ENCODE measurements around the gene SRRT.
A peak's percentile ranks its signal among the peaks of the same experiment; 100 is the strongest.

The SRRT gene

DNA sequence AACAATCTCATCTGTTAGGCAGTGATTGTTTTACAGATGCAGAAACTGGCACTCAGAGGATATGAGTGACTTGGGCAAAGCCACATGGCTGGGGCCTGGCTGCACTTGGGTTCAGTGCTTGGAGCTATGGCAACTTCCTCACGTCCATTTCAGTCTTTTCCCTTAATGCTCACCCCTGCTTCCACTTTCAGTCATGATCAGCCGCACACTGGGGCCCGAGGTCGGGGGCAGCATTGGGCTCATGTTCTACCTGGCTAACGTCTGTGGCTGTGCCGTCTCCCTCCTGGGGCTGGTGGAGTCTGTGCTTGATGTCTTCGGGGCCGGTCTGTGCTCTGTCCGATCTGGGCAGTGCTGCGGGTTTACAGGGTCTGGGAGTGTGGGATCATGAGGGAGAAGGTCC is 19.4 kb upstream of the SRRT start:
- no peak for DNase-seq (ENCODE audit: low spot score)

DNA sequence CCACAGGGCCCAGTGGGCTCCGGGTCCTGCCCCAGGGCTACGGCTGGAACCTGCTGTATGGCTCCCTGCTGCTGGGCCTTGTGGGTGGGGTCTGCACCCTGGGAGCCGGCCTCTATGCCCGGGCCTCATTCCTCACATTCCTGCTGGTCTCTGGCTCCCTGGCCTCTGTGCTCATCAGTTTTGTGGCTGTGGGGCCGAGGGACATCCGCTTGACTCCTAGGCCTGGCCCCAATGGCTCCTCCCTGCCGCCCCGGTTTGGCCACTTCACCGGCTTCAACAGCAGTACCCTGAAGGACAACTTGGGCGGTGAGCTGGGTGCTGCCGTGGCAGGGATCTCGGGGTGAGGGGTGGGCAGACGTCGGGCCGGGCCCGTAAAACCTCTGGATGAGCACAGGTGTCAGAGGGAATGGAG is 18.0 kb upstream of the SRRT start:
- no peak for DNase-seq (ENCODE audit: low spot score)

DNA sequence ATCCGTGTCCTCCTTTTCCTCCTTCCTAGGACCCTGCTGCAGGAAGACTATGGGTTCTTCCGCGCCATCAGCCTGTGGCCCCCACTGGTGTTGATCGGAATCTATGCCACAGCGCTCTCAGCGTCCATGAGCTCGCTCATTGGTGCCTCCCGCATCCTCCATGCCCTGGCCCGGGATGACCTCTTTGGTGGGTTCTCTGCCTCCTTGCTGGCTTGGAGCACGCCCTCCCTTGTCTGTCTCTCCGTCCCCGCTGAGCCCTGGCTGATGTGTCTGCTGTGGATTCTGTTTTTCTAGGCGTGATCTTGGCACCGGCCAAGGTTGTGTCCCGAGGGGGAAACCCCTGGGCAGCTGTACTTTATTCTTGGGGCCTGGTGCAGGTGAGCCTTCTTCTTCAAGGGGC is 15.0 kb upstream of the SRRT start:
- DNase-seq (ENCODE audit: low spot score) = no peak

DNA sequence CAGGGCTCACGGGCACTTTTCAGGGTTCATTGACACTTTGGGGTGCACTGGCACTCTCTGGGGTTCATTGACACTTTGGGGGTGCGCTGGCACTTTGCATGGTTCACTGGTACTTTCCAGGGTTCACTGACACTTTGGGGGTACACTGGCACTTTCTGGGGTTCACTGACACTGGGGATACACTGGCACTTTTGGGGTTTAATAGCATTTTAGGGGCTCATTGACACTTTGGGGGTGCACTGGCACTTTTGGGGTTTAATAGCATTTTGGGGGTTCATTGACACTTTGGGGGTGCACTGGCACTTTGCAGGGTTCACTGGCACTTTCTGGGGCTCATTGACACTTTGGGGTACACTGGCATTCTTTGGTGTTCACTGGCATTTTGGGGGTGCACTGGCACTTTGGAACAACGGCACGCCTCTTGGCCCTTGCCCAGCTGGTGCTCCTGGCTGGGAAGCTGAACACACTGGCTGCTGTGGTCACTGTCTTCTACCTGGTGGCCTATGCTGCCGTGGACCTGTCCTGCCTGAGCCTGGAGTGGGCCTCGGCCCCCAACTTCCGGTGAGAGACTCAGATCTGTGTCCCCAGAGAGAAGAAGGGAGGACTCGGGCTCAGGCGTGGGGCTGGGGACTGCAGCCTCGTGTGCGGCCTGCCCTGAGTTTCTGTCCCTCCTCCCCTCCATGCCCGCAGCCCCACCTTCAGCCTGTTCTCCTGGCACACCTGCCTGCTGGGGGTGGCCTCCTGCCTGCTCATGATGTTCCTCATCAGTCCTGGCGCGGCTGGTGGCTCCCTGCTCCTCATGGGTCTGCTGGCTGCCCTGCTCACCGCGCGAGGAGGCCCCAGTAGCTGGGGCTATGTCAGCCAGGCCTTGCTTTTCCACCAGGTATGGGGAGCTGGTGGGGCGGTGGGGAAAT is 13.9 kb upstream of the SRRT start:
- DNase-seq (ENCODE audit: low spot score) = no peak

DNA sequence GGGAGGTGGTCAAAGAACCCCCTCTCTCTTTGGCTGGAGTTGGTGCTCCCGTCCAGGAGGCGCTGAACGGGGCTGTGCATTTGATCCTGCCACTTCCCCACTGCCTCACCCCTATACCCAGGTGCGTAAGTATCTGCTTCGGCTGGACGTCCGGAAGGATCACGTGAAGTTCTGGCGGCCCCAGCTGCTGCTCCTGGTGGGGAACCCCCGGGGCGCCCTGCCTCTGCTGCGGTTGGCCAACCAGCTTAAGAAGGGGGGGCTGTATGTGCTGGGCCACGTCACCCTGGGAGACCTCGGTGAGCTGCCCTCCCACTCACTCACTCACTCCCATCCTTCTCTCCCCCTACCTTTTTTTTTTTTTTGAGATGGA is 13.3 kb upstream of the SRRT start:
- no peak for DNase-seq (ENCODE audit: low spot score)

DNA sequence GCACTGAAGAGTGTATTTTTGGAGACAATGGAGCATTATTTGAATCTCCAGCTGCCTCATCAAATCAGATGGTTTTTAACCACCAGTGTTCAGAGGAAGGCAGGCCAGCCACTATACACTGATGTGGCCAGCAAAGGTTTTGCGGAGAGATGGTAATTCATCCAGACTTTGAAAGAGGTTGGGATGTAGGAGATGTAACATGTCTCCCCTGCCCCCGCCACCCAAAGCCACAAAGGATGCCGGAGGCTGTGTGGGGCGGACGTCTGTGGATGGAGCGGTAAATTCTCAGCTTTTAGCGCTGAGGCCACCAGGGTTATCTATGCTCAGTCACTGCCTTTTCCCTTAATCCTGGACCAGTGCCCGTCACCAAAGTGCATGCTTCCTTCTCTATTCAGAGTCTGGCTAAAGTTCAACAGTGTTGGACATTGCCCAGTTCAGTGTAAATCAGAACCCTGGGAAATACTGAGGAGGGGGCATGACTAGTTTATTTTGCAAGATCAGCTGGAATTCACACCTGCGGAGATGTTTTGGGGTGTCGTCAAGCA is 11.4 kb upstream of the SRRT start:
- DNase-seq (ENCODE audit: low spot score) = no peak

- DNase-seq (ENCODE audit: low spot score) = no peak
Observed at GRCh38 chr7:100864263-100864845, 10.5 kb upstream of the SRRT start.

DNA sequence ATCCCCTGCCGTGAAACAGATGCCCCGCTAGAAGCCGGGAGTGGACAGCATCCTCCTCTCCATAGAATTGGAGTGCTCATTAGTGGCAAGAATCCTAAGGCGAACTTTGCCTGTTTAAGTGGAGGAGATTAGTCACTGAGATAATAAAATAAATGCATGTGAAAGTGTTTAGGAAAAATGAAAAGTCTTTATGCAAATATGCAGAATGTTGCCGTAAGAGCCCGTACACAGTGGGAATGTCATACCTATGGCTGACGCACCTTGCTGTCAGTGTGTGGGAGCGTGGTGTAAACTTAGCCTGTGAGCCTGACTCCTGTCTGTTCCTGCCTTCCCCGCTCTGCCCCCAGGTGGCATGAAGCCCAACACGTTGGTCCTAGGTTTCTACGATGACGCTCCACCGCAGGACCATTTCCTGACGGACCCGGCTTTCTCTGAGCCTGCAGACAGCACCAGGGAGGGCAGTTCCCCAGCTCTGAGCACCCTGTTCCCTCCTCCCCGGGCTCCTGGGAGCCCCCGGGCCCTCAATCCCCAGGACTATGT is 9.5 kb upstream of the SRRT start:
- DNase-seq (ENCODE audit: low spot score) = no peak

- DNase-seq (ENCODE audit: low spot score) = peak; percentile 77
Observed at GRCh38 chr7:100865938-100866728, 8.8 kb upstream of the SRRT start.

GRCh38 chr7:100866729-100867039 is 8.2 kb upstream of the SRRT start:
- DNase-seq (ENCODE audit: low spot score) = no peak

- DNase-seq (ENCODE audit: low spot score) = peak; percentile 94
Observed at GRCh38 chr7:100867040-100867775, 7.7 kb upstream of the SRRT start, which contains the start of gene TRIP6. Gene TRIP6 (plus strand): TSS chr7:100867387. CDS start chr7:100867498, 111 bp downstream.

- no peak for DNase-seq (ENCODE audit: low spot score)
Observed at GRCh38 chr7:100867776-100868485, 7.0 kb upstream of the SRRT start.

DNA sequence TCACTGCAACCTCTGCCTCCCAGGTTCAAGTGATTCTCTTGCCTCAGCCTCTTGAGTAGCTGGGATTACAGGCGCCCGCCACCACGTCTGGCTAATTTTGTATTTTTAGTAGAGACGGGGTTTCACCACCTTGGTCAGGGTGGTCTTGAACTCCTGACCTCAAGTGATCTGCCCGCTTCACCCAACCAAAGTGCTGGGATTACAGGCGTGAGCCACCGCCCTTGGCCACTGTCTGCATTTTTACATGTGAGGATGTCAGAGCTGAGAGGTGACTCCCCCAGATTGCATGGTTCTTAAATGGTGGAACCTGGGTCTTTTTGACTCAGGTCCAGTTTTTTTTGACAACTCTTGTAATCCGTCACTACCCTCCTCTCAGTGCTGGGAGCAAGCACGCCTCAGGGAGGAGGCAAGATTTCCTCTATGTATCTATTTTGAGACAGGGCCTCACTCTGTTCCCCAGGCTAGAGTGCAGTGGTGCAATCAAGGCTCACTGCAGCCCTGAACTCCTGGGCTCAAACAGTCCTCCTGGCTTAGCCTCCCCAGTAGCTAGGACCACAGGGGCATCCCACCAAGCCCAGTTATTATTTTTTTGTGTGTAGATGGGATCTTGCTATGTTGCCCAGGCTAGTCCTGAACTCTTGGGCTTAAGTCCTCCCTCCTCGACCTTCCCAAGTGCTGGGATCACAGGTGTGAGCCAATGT is 1.2 kb upstream of the SRRT start:
- DNase-seq (ENCODE audit: low spot score) = no peak

DNA sequence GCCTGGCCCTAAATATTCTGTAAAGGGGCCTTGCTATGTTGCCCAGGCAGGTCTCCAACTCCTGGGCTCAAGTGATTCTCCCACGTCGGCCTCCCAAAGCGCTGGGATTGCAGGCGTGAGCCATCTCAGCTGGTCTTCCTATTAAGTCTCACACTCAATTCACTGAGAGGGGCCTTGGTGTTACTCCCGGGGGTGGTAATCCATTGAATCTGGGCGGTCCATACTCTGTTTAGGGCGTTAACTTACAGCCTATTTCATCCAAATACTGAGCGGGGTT is 665 bp upstream of the SRRT start:
- no peak for DNase-seq (ENCODE audit: low spot score)

- DNase-seq (ENCODE audit: low spot score) = no peak
Observed at GRCh38 chr7:100875356-100875751, 451 bp downstream of the SRRT start.

DNA sequence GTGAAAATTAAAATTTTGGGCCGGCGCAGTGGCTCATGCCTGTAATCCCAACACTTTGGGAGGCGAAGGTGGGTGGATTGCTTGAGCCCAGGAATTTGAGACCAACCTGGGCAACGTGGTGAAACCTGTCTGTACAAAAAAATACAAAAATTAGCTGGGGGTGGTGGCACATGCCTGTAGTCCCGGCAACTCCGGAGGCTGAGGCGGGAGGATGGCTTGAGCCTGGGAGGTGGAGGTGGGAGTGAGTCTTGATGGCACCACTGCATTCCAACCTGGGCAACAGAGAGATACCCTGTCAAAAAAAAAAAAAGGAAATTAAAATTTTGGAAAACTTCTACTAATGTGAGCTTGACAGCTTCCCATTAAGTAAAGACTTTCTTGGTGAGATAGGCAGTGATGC is 3.1 kb downstream of the SRRT start:
- no peak for DNase-seq (ENCODE audit: low spot score)

GRCh38 chr7:100878685-100879084 is 3.8 kb downstream of the SRRT start:
- DNase-seq (ENCODE audit: low spot score) = no peak

- peak; percentile 44 for DNase-seq (ENCODE audit: low spot score)
Observed at GRCh38 chr7:100879685-100880261, 4.9 kb downstream of the SRRT start.

GRCh38 chr7:100880645-100881044 is 5.7 kb downstream of the SRRT start:
- DNase-seq (ENCODE audit: low spot score) = no peak

DNA sequence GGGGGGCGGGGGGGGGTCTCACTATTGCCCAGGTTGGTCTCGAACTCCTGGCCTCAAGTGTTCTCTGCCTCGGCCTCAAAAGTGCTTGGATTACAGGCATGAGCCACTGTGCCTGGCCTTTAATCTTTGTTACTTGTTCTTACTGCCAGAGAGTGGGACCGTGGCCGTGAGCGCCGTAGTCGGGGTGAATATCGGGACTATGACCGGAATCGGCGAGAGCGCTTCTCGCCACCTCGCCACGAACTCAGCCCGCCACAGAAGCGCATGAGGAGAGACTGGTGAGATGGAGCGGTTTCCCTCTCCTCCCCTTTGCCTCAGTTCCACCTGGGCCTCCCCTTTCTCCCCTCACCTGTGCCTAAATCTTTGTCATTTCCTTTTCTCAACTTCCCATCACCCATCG is 6.2 kb downstream of the SRRT start:
- peak; percentile 54 for DNase-seq (ENCODE audit: low spot score)

Data from left forelimb (tissue), 1 donor.